GM19467 (cell line): ENCODE measurements around the gene FAM98C.
"Not testable (repeated sequence)": the region's sequence is repeated elsewhere in the genome, so short reads cannot be mapped to it uniquely, and the experiment has no call there.

Experiments used
- ATAC-seq: cut with Tn5 transposase; IDR thresholded peaks from one replicate; pipeline ENCODE4 v1.9.1; 2021; ENCODE audit warnings: mild to moderate bottlenecking, moderate library complexity; ENCODE audit not compliant: unreplicated experiment

Gene FAM98C

DNA sequence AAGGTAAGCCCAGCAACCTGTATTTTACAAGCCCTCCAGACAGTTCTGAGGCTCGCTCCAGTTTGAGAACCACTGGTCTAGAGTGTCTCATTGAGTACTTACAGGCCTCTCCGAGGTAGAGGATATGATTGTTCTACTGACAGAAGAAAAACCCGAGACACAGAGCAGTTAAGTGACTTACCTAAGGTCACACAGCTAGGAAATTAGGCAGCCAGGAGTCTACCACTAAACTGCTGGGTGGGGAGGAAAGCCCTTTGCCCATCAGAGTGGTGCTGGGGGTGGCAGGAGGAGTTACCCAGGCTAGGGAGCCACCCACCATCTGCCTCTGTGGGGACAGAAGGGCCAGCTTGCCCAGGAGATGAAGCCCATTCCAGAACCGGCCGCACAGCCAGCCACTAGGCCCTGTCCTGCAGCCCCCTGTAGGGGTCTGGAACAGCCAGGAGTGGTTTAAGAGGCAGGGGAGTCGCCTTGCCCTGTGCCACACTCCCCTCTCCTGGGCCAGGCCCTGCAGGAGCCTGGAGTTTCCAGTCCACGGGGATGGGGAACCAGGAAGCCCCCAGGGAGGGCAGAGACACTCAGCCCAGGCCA is 22.4 kb downstream of the FAM98C start:
- no peak for ATAC-seq

DNA sequence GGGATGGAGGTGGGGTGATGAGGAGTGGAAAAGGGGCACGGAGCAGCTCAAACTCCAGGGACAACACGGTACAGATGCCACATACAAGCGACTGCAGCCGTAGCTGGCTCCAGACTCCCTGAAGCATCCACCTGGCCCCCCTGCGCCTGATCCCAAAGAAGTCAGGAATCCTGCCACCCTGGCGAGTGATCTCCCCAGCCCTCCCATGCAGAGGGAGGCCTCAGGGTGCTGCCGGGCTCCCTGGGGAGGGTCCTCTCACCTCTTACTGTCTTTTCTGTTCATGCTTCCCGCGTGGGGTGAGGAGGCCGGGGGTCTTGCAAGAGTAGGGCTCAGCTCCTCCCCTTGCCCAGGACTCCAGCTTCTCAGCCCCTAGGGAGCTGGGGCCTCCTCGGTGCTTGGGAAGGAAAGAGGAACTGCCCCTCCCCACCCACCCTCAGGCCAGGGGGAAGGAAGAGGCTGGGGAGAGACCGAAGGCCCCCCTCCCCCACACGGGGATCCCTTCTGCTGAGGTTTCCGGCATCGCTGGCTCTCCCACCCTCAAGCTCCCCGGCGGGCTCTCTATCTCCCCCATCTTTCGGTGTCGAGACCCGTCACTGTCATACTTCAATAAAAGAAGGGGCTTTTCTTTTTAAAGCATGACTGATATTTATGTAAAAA is 23.0 kb downstream of the FAM98C start, which contains the start of gene RASGRP4:
Gene RASGRP4 (minus strand): TSS at position 410 of the 657 bp plus-strand sequence. CDS start 128 bp downstream, at position 282.
- no peak for ATAC-seq

GRCh38 chr19:38427035-38427677 is 24.3 kb downstream of the FAM98C start:
- ATAC-seq: not testable (repeated sequence)

DNA sequence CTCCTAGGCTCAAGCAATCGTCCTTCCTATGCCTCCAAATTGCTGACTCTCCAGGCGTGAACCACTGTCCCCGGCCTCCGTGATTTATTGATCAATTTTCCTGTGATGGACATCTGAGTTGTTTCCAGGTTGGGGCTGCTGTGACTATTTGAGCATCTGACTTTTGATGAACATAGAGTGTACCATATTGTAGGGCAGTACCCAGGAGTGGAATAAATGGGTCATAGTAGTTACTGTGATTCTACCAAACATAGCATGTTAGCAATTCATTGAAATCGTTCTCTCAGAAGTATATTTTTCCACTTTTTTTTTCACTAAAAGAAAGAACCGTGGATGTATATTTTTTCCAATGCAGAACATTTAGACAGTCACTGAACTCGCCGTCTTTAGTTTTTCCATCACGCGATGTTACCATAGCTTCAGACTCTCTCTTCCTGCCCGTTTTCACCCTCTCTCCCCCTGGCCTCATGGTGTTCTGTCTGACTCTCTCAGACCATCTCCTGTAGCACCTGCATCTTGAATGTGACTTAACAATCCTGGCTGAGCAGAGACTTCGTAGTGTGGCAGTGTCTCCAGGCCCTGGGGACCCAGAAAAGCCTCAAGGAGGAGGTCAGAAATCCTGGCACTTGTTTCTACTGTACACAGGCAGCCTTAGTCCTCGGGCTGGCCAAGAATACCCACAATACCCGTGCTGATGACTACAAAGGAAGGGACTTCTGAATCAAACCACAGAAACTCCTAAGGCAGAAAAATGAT is 26.3 kb downstream of the FAM98C start:
- ATAC-seq: no peak

DNA sequence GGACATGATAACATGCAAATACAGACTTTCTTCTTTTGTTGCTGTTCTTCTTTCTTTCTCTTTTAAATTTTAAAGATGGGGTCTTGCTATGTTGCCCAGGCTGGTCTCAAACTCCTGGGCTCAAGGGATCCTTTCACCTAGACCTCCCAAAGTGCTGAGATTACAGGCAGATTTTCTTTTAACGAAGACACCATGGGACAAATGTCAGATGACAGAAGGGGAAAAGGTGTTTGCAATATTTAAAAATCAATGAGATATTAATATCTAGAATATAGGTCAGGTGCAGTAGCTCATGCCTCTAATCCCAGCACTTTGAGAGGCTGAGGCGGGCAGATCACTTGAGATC is 26.9 kb downstream of the FAM98C start:
- no peak for ATAC-seq

- ATAC-seq: no peak
Observed at GRCh38 chr19:38430931-38431330, 28.0 kb downstream of the FAM98C start.

DNA sequence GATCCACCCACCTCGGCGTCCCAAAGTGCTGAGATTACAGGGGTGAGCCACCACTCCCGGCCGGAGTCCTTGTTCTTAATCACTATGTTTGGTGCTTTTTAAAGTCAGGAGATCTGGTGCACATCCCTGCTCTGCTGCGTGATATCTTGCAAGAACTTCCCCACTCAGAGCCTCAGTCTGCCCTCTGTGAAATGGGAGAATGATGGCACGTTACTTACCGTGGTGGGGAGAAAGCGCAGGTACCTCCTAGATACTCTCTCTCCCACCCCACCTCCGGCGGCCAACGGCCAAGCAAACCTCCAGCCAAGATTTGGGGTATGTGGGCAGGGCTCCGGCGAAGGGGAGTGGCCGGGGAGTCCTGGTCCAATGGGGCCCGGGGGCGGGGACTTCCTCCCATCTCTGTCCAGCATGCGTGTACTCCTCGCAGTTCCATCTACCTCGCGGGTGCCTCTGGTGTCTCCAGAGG is 30.4 kb downstream of the FAM98C start, which contains the start of gene RYR1:
Gene RYR1 (plus strand): TSS at position 424 of the 466 bp plus-strand sequence. CDS start 139 bp downstream, outside the sequence.
- no peak for ATAC-seq

GRCh38 chr19:38434549-38435051 is 31.7 kb downstream of the FAM98C start:
- ATAC-seq: no peak

DNA sequence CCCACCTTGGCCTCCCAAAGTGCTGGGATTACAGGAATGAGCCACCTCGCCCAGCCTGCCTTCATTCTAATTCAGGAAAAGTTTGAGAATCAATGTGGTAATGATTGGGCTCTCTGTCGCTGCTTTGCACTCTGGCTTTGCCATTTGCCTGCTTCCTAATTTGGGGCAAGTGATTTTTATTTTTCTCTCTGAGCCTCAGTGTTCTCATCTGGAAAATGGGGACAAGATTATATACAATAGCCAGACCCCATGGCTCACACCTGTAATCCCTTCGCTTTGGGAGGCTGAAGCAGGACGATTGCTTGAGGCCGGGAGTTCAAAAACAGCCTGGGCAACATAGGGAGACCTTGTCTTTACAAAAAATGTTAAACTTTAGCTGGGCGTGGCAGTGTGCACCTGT is 34.4 kb downstream of the FAM98C start:
- ATAC-seq: no peak

DNA sequence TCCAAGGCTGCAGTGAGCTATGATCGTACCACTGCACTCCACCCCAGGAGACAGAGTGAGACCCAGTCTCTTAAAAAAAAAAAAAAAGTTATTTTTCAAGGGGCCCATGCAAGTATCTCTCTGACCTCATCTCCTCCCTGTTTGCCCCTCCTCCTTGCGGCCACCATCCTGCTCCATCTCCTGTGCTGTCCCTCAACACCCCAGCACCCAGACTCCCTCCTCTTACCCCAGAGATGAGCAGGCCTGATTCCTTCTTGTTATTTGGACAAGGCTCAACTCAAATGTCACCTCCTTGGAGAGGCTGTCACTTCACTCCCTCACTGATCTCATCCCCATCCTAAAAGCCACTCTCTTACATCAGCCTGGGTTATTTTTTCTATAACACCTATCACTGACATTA is 35.0 kb downstream of the FAM98C start:
- no peak for ATAC-seq

GRCh38 chr19:38440592-38440991 is 37.7 kb downstream of the FAM98C start:
- no peak for ATAC-seq

GRCh38 chr19:38441657-38442348 is 38.9 kb downstream of the FAM98C start:
- no peak for ATAC-seq

GRCh38 chr19:38442736-38443135 is 39.8 kb downstream of the FAM98C start:
- ATAC-seq: no peak

- ATAC-seq: no peak
Observed at GRCh38 chr19:38443458-38443999, 40.6 kb downstream of the FAM98C start.

- no peak for ATAC-seq
Observed at GRCh38 chr19:38444026-38444425, 41.1 kb downstream of the FAM98C start.

DNA sequence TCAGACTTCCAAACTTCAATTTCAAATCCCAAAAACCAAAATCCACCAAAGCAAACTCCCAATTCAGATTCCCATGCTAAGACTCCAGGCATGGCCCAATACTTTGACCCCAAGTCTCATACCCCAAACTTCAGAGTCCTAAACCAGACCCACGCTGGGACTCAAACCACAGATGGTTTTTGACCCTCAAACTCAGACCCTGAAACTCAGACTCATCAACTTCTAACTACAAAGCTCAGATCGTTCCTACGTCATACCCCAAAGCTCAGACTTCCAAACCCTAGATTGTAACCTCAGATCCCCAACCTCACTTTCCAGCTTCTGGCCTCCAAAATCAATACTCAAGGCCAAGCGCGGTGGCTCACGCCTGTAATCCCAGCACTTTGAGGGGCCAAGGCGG is 42.5 kb downstream of the FAM98C start:
- ATAC-seq: no peak

GRCh38 chr19:38448225-38448624 is 45.3 kb downstream of the FAM98C start:
- ATAC-seq: no peak

DNA sequence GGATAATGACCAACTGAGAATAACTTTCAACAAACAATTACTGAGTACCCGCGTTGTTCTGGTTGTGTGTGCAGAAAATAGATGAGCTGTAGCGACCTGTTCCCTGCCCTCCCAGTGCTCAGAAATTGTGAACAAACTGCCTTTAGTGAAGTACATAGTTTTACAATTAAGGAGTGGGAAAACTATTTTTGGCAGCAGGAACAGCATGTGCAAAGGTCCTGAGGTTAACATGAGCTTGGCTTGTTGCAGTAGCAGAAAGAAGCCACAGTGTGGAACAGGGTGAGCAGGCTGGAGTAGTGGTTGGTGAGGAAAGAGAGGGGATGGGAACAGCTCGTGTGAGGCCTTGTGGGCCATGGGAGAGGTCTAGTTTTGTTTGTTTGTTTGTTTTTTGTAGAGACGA is 46.6 kb downstream of the FAM98C start:
- no peak for ATAC-seq

GRCh38 chr19:38451036-38451435 is 48.1 kb downstream of the FAM98C start:
- ATAC-seq: no peak

DNA sequence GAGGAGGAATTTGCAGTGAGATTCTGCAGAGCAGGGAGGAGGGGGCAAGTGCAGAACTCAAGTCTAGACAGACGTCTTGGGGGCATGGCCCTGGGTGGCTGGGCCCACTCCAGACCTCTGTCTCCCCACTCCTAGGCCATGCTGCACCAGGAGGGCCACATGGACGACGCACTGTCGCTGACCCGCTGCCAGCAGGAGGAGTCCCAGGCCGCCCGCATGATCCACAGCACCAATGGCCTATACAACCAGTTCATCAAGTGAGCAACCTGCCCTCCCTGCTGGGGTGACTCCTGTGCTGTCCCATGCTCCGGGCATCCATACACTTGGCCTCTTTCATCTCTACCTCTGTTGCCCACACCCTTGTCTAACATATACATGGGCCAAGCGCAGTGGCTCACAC is 48.7 kb downstream of the FAM98C start:
- ATAC-seq: no peak
